ENCODE results near the gene NUAK2. TPM values are rescaled to one million over a fixed set of nuclear protein-coding genes. Genes with fewer than 3 reads are reported as not detected.

NUAK2 gene
- total and polyA plus RNA-seq, 9 donors, result 1.2 to 53.2 (median 3.2) TPM

GRCh38 chr1:205279986-205280385 lies 41.6 kb downstream of the NUAK2 start:
- intact Hi-C loops (cut with DNase I), result loop anchor here in 3 of 4 donors (5.0 to 10.0 kb wide), 3 partner anchors 42 to 245 kb away; partner anchors contain the start of gene NUAK2 (in 1 of the 3)
- Histone ChIP-seq H3K36me3 (no peaks in the 10 kb centered on the region), H3K9me3 (no peaks in the 10 kb centered on the region), H3K4me1 (ENCODE audit: insufficient read depth) (peaks cover 1% of the 10 kb centered on the region), H3K27ac (no peak overlapping the region), H3K4me3 (no peak overlapping the region), H3K27me3 (no peaks in the 10 kb centered on the region)
- DNase-seq, result no peak
- TF ChIP-seq EP300 (IDR thresholded peaks at IDR 0.05) (no peak), POLR2A (IDR thresholded peaks at IDR 0.05) (no peak), CTCF (IDR thresholded peaks at IDR 0.05) (no peak)
- WGBS, 3 donors, result 80 to 90% (median 88%) methylated on average over 3 of the region's 3 CpGs

- H3K27me3 ChIP-seq, result no peaks in the 10 kb centered on the region
- H3K27ac ChIP-seq, result no peak overlapping the region
- TF ChIP-seq EP300 (IDR thresholded peaks at IDR 0.05) (no peak), CTCF (IDR thresholded peaks at IDR 0.05) (no peak), POLR2A (IDR thresholded peaks at IDR 0.05) (no peak)
- WGBS, 3 donors, result 91 to 95% (median 93%) methylated on average over 8 of the region's 8 CpGs
- H3K9me3 ChIP-seq, result no peaks in the 10 kb centered on the region
- DNase-seq, result no peak
- intact Hi-C loops (cut with DNase I), result loop anchor here in 3 of 4 donors (5.0 to 10.0 kb wide), 3 partner anchors 46 to 248 kb away; partner anchors contain the start of gene NUAK2 (in 1 of the 3)
- no peaks in the 10 kb centered on the region for H3K4me1 ChIP-seq (ENCODE audit: insufficient read depth)
- H3K4me3 ChIP-seq, result no peak overlapping the region
- no peaks in the 10 kb centered on the region for H3K36me3 ChIP-seq
Measured at GRCh38 chr1:205276689-205277065, 44.9 kb downstream of the NUAK2 start.

- intact Hi-C loops (cut with DNase I), result loop anchor here in 3 of 4 donors (2.0 to 10.0 kb wide), 4 partner anchors 46 to 249 kb away; partner anchors contain the start of gene NUAK2 (in 1 of the 3)
- no peaks in the 10 kb centered on the region for H3K27me3 ChIP-seq
- no peak overlapping the region for H3K27ac ChIP-seq
- no peaks in the 10 kb centered on the region for H3K36me3 ChIP-seq
- TF ChIP-seq CTCF (IDR thresholded peaks at IDR 0.05), result no peak
- no peak for TF ChIP-seq EP300 (IDR thresholded peaks at IDR 0.05)
- TF ChIP-seq POLR2A (IDR thresholded peaks at IDR 0.05), result no peak
- DNase-seq, result no peak
- H3K4me1 ChIP-seq (ENCODE audit: insufficient read depth), result peaks cover 5% of the 10 kb centered on the region
- WGBS, 3 donors, result 91 to 93% (median 92%) methylated on average over 9 of the region's 9 CpGs
- H3K4me3 ChIP-seq, result no peak overlapping the region
- no peaks in the 10 kb centered on the region for H3K9me3 ChIP-seq
Measured at GRCh38 chr1:205275916-205276688, 45.4 kb downstream of the NUAK2 start.

GRCh38 chr1:205275133-205275532 lies 46.4 kb downstream of the NUAK2 start:
- Histone ChIP-seq H3K4me1 (ENCODE audit: insufficient read depth) (peaks cover 6% of the 10 kb centered on the region), H3K27me3 (no peaks in the 10 kb centered on the region), H3K36me3 (no peaks in the 10 kb centered on the region), H3K4me3 (no peak overlapping the region), H3K27ac (no peak overlapping the region), H3K9me3 (no peaks in the 10 kb centered on the region)
- TF ChIP-seq CTCF (IDR thresholded peaks at IDR 0.05) (no peak), EP300 (IDR thresholded peaks at IDR 0.05) (no peak), POLR2A (IDR thresholded peaks at IDR 0.05) (no peak)
- 73 to 89% (median 76%) methylated on average over 3 of the region's 3 CpGs for WGBS, 3 donors
- DNase-seq, result no peak
- intact Hi-C loops (cut with DNase I), result loop anchor here in 3 of 4 donors (2.0 to 10.0 kb wide), 4 partner anchors 47 to 250 kb away; partner anchors contain the start of gene NUAK2 (in 1 of the 3)

All from ovary (tissue), 9 donors.